Mammary epithelial cell (primary cell): ENCODE data around the gene SLC43A3.

Source experiments
- EZH2 ChIP-seq: IDR thresholded peaks from 2 replicates; pipeline ENCODE4 v1.6.1; 2012; ENCODE audit warnings: low read length, inconsistent platforms, borderline replicate concordance
- TF ChIP-seq, protein P1 (sequence below), 2 donors: IDR thresholded peaks in 1 of 2; conservative IDR thresholded peaks in 1 of 2; 2 replicates each; pipeline ENCODE4 v1.5.1; 2011 to 2012; ENCODE audit warnings: inconsistent platforms in 2 of 2, low read length in 2 of 2, mild to moderate bottlenecking in 2 of 2, control low read depth in 1 of 2, low read depth in 1 of 2; ENCODE audit not compliant: insufficient read depth in 1 of 2; ENCODE audit errors: extremely low read depth in 1 of 2

GRCh38 chr11:57461841-57462489, 35.0 kb upstream of the SLC43A3 start:
- TF ChIP-seq, protein P1, sequence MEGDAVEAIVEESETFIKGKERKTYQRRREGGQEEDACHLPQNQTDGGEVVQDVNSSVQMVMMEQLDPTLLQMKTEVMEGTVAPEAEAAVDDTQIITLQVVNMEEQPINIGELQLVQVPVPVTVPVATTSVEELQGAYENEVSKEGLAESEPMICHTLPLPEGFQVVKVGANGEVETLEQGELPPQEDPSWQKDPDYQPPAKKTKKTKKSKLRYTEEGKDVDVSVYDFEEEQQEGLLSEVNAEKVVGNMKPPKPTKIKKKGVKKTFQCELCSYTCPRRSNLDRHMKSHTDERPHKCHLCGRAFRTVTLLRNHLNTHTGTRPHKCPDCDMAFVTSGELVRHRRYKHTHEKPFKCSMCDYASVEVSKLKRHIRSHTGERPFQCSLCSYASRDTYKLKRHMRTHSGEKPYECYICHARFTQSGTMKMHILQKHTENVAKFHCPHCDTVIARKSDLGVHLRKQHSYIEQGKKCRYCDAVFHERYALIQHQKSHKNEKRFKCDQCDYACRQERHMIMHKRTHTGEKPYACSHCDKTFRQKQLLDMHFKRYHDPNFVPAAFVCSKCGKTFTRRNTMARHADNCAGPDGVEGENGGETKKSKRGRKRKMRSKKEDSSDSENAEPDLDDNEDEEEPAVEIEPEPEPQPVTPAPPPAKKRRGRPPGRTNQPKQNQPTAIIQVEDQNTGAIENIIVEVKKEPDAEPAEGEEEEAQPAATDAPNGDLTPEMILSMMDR (conservative IDR thresholded peaks at IDR 0.05 in 1 of 2, IDR thresholded peaks at IDR 0.05 in 1 of 2; ENCODE audit: extremely low read depth in 1 of 2, insufficient read depth in 1 of 2, low read depth in 1 of 2, low read length in 2 of 2) = no peak
- TF ChIP-seq EZH2 = no peak
